ENCODE results near the gene EEF2K. TPM values are rescaled to one million over a fixed set of nuclear protein-coding genes. Genes with fewer than 3 reads are reported as not detected.
"Not testable (repeated sequence)": the region's sequence is repeated elsewhere in the genome, so short reads cannot be mapped to it uniquely, and the experiment has no call there.

Gene EEF2K
- total and polyA plus RNA-seq, 7 donors: 3.6 to 54.8 (median 37.2) TPM

- no peak overlapping the region for H3K27ac ChIP-seq
- H3K4me1 ChIP-seq: peaks cover 0 to 6% (median 5%) of the 10 kb centered on the region in 4 donors
- TF ChIP-seq EP300 (IDR thresholded peaks at IDR 0.05): no peak
- no peak for TF ChIP-seq POLR2AphosphoS5 (IDR thresholded peaks at IDR 0.05)
- no peak for TF ChIP-seq POLR2A (IDR thresholded peaks at IDR 0.05)
- TF ChIP-seq CTCF (IDR thresholded peaks at IDR 0.05): no peak
- WGBS, 2 donors: 63 to 79% methylated on average over 6 of the region's 6 CpGs
- no peak for DNase-seq
- intact Hi-C loops (cut with DNase I): no loop called here
- H3K27me3 ChIP-seq: peaks cover 10 to 42% (median 19%) of the 10 kb centered on the region in 3 donors
- no peaks in the 10 kb centered on the region for H3K36me3 ChIP-seq
- H3K4me3 ChIP-seq: no peak overlapping the region
- no peaks in the 10 kb centered on the region for H3K9me3 ChIP-seq
These were observed 42.3 kb upstream of the EEF2K start for GRCh38 chr16:22163806-22164205.

GRCh38 chr16:22164482-22164881, 41.6 kb upstream of the EEF2K start:
- no peaks in the 10 kb centered on the region for H3K9me3 ChIP-seq
- no peak overlapping the region for H3K27ac ChIP-seq
- TF ChIP-seq POLR2A (IDR thresholded peaks at IDR 0.05): no peak
- TF ChIP-seq POLR2AphosphoS5 (IDR thresholded peaks at IDR 0.05): no peak
- TF ChIP-seq EP300 (IDR thresholded peaks at IDR 0.05): no peak
- TF ChIP-seq CTCF (IDR thresholded peaks at IDR 0.05): no peak
- no peaks in the 10 kb centered on the region for H3K36me3 ChIP-seq
- peaks cover 0 to 6% (median 5%) of the 10 kb centered on the region in 4 donors for H3K4me1 ChIP-seq
- 91 to 92% methylated on average over 5 of the region's 5 CpGs for whole genome bisulfite sequencing, 2 donors
- intact Hi-C loops (cut with DNase I): no loop called here
- peaks cover 10 to 42% (median 19%) of the 10 kb centered on the region in 3 donors for H3K27me3 ChIP-seq
- DNase-seq: no peak
- H3K4me3 ChIP-seq: no peak overlapping the region

GRCh38 chr16:22165508-22166285, 40.4 kb upstream of the EEF2K start:
- Histone ChIP-seq H3K27me3 (peaks cover 9 to 35% (median 19%) of the 10 kb centered on the region in 3 donors), H3K36me3 (no peaks in the 10 kb centered on the region), H3K4me3 (no peak overlapping the region), H3K9me3 (no peaks in the 10 kb centered on the region), H3K4me1 (peaks cover 0 to 6% (median 5%) of the 10 kb centered on the region in 4 donors), H3K27ac (no peak overlapping the region)
- no peak for DNase-seq
- no peak for TF ChIP-seq POLR2A (IDR thresholded peaks at IDR 0.05)
- TF ChIP-seq POLR2AphosphoS5 (IDR thresholded peaks at IDR 0.05): no peak
- no peak for TF ChIP-seq EP300 (IDR thresholded peaks at IDR 0.05)
- TF ChIP-seq CTCF (IDR thresholded peaks at IDR 0.05): no peak
- 93% methylated on average over 16 of the region's 16 CpGs for WGBS, 2 donors
- intact Hi-C loops (cut with DNase I): no loop called here

- 93 to 97% methylated on average over 6 of the region's 6 CpGs for WGBS, 2 donors
- Histone ChIP-seq H3K27ac (no peak overlapping the region), H3K4me3 (no peak overlapping the region), H3K4me1 (no peaks in the 10 kb centered on the region), H3K36me3 (no peaks in the 10 kb centered on the region), H3K27me3 (no peaks in the 10 kb centered on the region), H3K9me3 (no peaks in the 10 kb centered on the region)
- TF ChIP-seq POLR2A (IDR thresholded peaks at IDR 0.05) (no peak), POLR2AphosphoS5 (IDR thresholded peaks at IDR 0.05) (no peak), EP300 (IDR thresholded peaks at IDR 0.05) (no peak), CTCF (IDR thresholded peaks at IDR 0.05) (no peak)
- intact Hi-C loops (cut with DNase I): no loop called here
- DNase-seq: no peak
These were observed 34.1 kb upstream of the EEF2K start for GRCh38 chr16:22171953-22172352.

GRCh38 chr16:22172642-22173041, 33.4 kb upstream of the EEF2K start:
- H3K4me3 ChIP-seq; H3K4me1 ChIP-seq; H3K27ac ChIP-seq; H3K9me3 ChIP-seq; H3K36me3 ChIP-seq; H3K27me3 ChIP-seq; intact Hi-C loops (cut with DNase I); DNase-seq: not testable (repeated sequence)
- 94 to 95% methylated on average over 1 of the region's 1 CpG for WGBS, 2 donors

Data from sigmoid colon (tissue), 7 donors.